ENCODE data around the gene ACSL6. TPM values are rescaled to one million over a fixed set of nuclear protein-coding genes. Genes with fewer than 3 reads are reported as not detected.

The ACSL6 gene
- total RNA-seq, 2 donors from 2014 or later: 0.04 to 0.73 TPM

DNA sequence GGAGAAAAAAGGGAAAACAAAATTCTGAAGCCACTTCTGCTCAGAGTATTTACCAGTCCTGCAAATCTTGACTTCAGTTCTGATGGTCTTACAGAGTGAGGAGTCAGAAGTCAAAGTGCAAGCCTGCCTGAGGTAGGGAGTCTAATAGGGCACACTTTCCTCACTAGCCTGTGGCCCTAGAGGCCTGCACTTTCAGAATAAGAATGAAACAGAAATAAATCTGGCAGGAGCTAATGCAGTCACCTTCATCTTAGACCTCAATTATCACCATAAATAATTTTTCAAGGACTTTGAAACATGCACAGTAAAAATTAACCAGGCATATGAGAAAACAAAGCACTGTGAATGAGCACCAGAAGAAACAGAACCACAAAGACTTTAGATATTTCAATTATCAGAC is 20.7 kb upstream of the ACSL6 start:
- H3K27ac ChIP-seq (ENCODE audit: low read depth, low read length): no peak overlapping the region
- Mint-ChIP-seq H3K36me3 (ENCODE audit: low read depth) (no peaks in the 10 kb centered on the region), H3K4me1 (no peaks in the 10 kb centered on the region), H3K4me3 (no peak overlapping the region), H3K27me3 (ENCODE audit: insufficient read depth) (no peaks in the 10 kb centered on the region), H3K27ac (no peak overlapping the region), H3K9me3 (no peaks in the 10 kb centered on the region)
- H3K27me3 ChIP-seq (ENCODE audit: control insufficient read depth, insufficient read depth, low read length, poor library complexity, severe bottlenecking): peaks cover 4% of the 10 kb centered on the region
- no peaks in the 10 kb centered on the region for H3K9me3 ChIP-seq (ENCODE audit: control insufficient read depth, low read length)
- no peak for TF ChIP-seq CTCF (conservative IDR thresholded peaks at IDR 0.05)
- no peaks in the 10 kb centered on the region for H3K4me1 ChIP-seq (ENCODE audit: control insufficient read depth, insufficient read depth, low read length)
- no peak overlapping the region for H3K9ac ChIP-seq (ENCODE audit: extremely low read depth, low read length, poor library complexity, severe bottlenecking)
- DNase-seq: no peak
- no peak overlapping the region for H3K4me3 ChIP-seq (ENCODE audit: low read length)
- H3K36me3 ChIP-seq (ENCODE audit: control insufficient read depth, insufficient read depth, low read length): no peaks in the 10 kb centered on the region

GRCh38 chr5:132030610-132031009 is 19.2 kb upstream of the ACSL6 start:
- H3K9me3 ChIP-seq (ENCODE audit: control insufficient read depth, low read length): no peaks in the 10 kb centered on the region
- Mint-ChIP-seq H3K27me3 (ENCODE audit: insufficient read depth) (no peaks in the 10 kb centered on the region), H3K27ac (no peak overlapping the region), H3K36me3 (ENCODE audit: low read depth) (no peaks in the 10 kb centered on the region), H3K4me3 (no peak overlapping the region), H3K4me1 (no peaks in the 10 kb centered on the region), H3K9me3 (no peaks in the 10 kb centered on the region)
- H3K27ac ChIP-seq (ENCODE audit: low read depth, low read length): no peak overlapping the region
- WGBS, 2 experiments (ENCODE audit: insufficient coverage in 1 of 2, insufficient read length in 1 of 2): 91% methylated on average over 2 of the region's 2 CpGs; no CpG with 5 or more reads in 1 of the 2 experiments
- no peaks in the 10 kb centered on the region for H3K27me3 ChIP-seq (ENCODE audit: control insufficient read depth, insufficient read depth, low read length, poor library complexity, severe bottlenecking)
- H3K36me3 ChIP-seq (ENCODE audit: control insufficient read depth, insufficient read depth, low read length): no peaks in the 10 kb centered on the region
- H3K4me3 ChIP-seq (ENCODE audit: low read length): no peak overlapping the region
- H3K9ac ChIP-seq (ENCODE audit: extremely low read depth, low read length, poor library complexity, severe bottlenecking): no peak overlapping the region
- TF ChIP-seq CTCF (conservative IDR thresholded peaks at IDR 0.05): no peak
- H3K4me1 ChIP-seq (ENCODE audit: control insufficient read depth, insufficient read depth, low read length): no peaks in the 10 kb centered on the region
- DNase-seq: no peak

DNA sequence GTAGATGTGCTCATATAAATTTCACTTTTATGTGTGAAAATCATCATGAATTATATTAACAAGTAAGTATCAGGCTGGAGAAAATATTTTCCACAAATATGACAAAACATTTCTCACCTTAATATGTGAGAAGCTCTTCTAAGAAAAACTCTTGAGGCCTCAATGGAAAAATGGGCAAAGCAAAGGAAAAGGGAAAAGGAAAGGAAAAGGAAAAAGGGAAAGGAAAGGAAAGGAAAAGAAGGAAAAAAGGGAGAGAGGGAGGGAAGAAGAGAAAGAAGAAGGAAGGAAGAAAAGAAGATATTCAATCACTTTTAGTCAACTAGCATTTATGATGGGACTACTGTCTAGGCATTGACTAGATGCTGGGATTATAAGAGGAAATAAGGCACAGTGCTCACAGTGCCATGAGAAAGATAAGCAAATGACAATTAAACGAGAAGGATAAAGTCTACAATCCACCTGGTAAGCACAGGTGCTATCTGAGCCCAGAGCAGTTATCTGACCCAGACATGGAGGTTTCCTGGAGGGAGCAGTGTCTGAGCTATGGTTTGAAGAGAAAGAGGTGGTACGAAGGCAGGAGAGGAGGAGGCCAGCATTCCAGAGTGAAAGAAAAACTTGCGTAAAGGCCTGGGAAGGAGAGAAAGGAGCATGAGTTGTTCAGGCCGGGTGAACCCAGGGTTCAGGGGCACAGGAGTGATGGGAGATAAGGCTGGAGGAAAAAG is 18.3 kb upstream of the ACSL6 start:
- Histone ChIP-seq H3K9ac (ENCODE audit: extremely low read depth, low read length, poor library complexity, severe bottlenecking) (no peak overlapping the region), H3K4me3 (ENCODE audit: low read length) (no peak overlapping the region), H3K4me1 (ENCODE audit: control insufficient read depth, insufficient read depth, low read length) (no peaks in the 10 kb centered on the region), H3K9me3 (ENCODE audit: control insufficient read depth, low read length) (no peaks in the 10 kb centered on the region), H3K27ac (ENCODE audit: low read depth, low read length) (no peak overlapping the region), H3K27me3 (ENCODE audit: control insufficient read depth, insufficient read depth, low read length, poor library complexity, severe bottlenecking) (no peaks in the 10 kb centered on the region), H3K36me3 (ENCODE audit: control insufficient read depth, insufficient read depth, low read length) (no peaks in the 10 kb centered on the region)
- Mint-ChIP-seq H3K27ac (no peak overlapping the region), H3K4me3 (no peak overlapping the region), H3K27me3 (ENCODE audit: insufficient read depth) (no peaks in the 10 kb centered on the region), H3K4me1 (no peaks in the 10 kb centered on the region), H3K36me3 (ENCODE audit: low read depth) (no peaks in the 10 kb centered on the region), H3K9me3 (no peaks in the 10 kb centered on the region)
- no peak for DNase-seq
- no peak for TF ChIP-seq CTCF (conservative IDR thresholded peaks at IDR 0.05)
- WGBS, 2 experiments (ENCODE audit: insufficient coverage in 1 of 2, insufficient read length in 1 of 2): 86 to 94% methylated on average over 4 of the region's 4 CpGs

Data from endodermal cell (in vitro differentiated cells).